T-helper 1 cell (primary cell): ENCODE measurements around the gene BFAR.
"Not testable (repeated sequence)": the region's sequence is repeated elsewhere in the genome, so short reads cannot be mapped to it uniquely, and the experiment has no call there.

Experiments
- DNase-seq, 5 donors: peaks; one replicate each; pipeline ENCODE4 v3.0.0-alpha.2; 2012 to 2020
- total RNA-seq, 4 donors: gene quantifications; one replicate each; lab custom pipeline; 2026; lab: John Stamatoyannopoulos, UW

BFAR gene
- 38.5 to 48.0 (median 42.0) reads per million in 4 donors for total RNA-seq

GRCh38 chr16:14632693-14633569 is at the start of gene BFAR:
Gene BFAR, plus strand, starts transcription at chr16:14632951. Its CDS starts 11,396 bp downstream, at chr16:14644347.
- peak; percentile 98 to 99 (median 99) for DNase-seq

GRCh38 chr16:14585287-14585686 is 47.5 kb upstream of the BFAR start:
- no peak for DNase-seq

- DNase-seq: no peak
Observed at GRCh38 chr16:14586637-14587305, 46.0 kb upstream of the BFAR start.

- no peak for DNase-seq
Observed at GRCh38 chr16:14600164-14600563, 32.6 kb upstream of the BFAR start.

- no peak for DNase-seq
Observed at GRCh38 chr16:14602443-14602963, 30.2 kb upstream of the BFAR start.

- DNase-seq: no peak
Observed at GRCh38 chr16:14606102-14606501, 26.6 kb upstream of the BFAR start.

- no peak for DNase-seq
Observed at GRCh38 chr16:14608111-14608566, 24.6 kb upstream of the BFAR start.

- DNase-seq: no peak
Observed at GRCh38 chr16:14608604-14609003, 24.1 kb upstream of the BFAR start.

GRCh38 chr16:14609716-14610115 is 23.0 kb upstream of the BFAR start:
- DNase-seq: no peak

GRCh38 chr16:14611660-14612059 is 21.1 kb upstream of the BFAR start:
- DNase-seq: no peak

- no peak for DNase-seq
Observed at GRCh38 chr16:14613991-14614390, 18.8 kb upstream of the BFAR start.

GRCh38 chr16:14616280-14616679 is 16.5 kb upstream of the BFAR start:
- DNase-seq: no peak

- DNase-seq: no peak
Observed at GRCh38 chr16:14618566-14618965, 14.2 kb upstream of the BFAR start.

- DNase-seq: no peak
Observed at GRCh38 chr16:14627078-14627477, 5.7 kb upstream of the BFAR start.

- peak in 1 of 5 donors; percentile 6 for DNase-seq
Observed at GRCh38 chr16:14628806-14629611, 3.7 kb upstream of the BFAR start.

- no peak for DNase-seq
Observed at GRCh38 chr16:14629612-14629918, 3.2 kb upstream of the BFAR start.

- peak; percentile 97 to 98 (median 98) for DNase-seq
Observed at GRCh38 chr16:14629919-14630619, 2.7 kb upstream of the BFAR start, which contains the start of gene PARN. Gene PARN, minus strand, starts transcription at chr16:14630260. Its CDS starts 135 bp downstream, at chr16:14630125.

GRCh38 chr16:14630620-14631330 is 2.0 kb upstream of the BFAR start:
- not testable (repeated sequence) for DNase-seq

- no peak for DNase-seq
Observed at GRCh38 chr16:14634389-14634725, 1.6 kb downstream of the BFAR start.

GRCh38 chr16:14635395-14636165 is 2.8 kb downstream of the BFAR start:
- DNase-seq: no peak
